ENCODE data around the gene PPP1R27.

DNA sequence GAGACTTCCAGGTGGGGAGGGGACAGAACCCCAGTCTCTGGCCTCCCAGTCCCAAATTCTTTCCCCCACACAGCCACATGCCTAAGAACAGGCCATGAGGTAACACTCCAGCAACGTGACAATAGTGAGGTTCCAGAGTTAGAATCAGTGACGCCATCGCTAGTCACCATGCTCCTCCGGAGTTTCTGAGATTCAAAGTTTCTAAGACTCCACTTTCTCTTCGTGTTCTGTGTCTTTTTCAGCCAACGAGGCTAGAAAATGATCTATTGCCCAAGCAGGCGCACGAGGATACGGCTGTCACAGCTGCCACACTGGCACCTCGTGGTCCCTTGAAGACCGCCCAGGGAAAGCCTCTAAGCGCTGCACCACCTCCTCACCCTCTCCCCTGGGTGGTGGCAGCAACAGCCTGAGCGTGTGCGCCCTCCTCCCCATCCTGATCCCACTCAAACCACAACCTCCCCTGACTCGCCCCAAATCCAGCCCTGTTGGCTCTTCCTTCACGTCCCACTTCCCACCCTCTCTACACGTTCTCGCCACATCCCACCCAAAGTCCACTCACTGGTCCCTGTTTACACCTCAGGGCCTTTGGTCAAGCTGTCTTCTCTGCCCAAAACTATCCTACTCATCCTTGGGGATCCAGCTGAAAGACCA lies 2.8 kb downstream of the PPP1R27 start:
- TF ChIP-seq CTCF (IDR thresholded peaks at IDR 0.05; ENCODE audit: low read length) (no peak), EZH2 (optimal IDR thresholded peaks at IDR 0.05; ENCODE audit: low read depth, low read length) (no peak), EZH2phosphoT487 (IDR thresholded peaks at IDR 0.05; ENCODE audit: low read length) (no peak)
